Tibial artery (tissue), 4 donors: ENCODE measurements around the gene BIRC6.

ENCODE experiments used
- DNase-seq, 2 donors: peaks; one replicate each; pipeline ENCODE4 v3.0.0-alpha.2; 2019
- H3K27ac ChIP-seq, 2 donors: fragments of 200-600 bp; sonication (generic) in 1 of 2; 1 replicate in 1 of 2; 2 replicates in 1 of 2; pipeline ENCODE4 v1.5.1; 2018 to 2019; ENCODE audit warnings: mild to moderate bottlenecking in 1 of 2
- H3K27me3 ChIP-seq, 2 donors: fragments of 200-600 bp; sonication (generic) in 1 of 2; one replicate each; pipeline versions ENCODE4 v1.5.1 to v1.6.0; 2016 to 2019
- H3K36me3 ChIP-seq, 3 donors: fragments of 200-600 bp; sonication (generic) in 2 of 3; one replicate each; pipeline ENCODE4 v1.5.1; 2016 to 2019; ENCODE audit warnings: mild to moderate bottlenecking in 2 of 3
- H3K4me1 ChIP-seq, 4 donors: fragments of 200-600 bp; sonication (generic) in 2 of 4; 1 replicate in 3 of 4; 2 replicates in 1 of 4; pipeline ENCODE4 v1.5.1; 2016 to 2019
- H3K4me3 ChIP-seq, 2 donors: fragments of 200-600 bp; sonication (generic) in 1 of 2; 1 replicate in 1 of 2; 2 replicates in 1 of 2; pipeline ENCODE4 v1.5.1; 2018 to 2019; ENCODE audit warnings: mild to moderate bottlenecking in 2 of 2
- H3K9me3 ChIP-seq, 3 donors: fragments of 200-600 bp; sonication (generic) in 1 of 3; one replicate each; pipeline ENCODE4 v1.5.1; 2016 to 2019
- intact Hi-C: fragments of 100-400 bp; cut with DNase I; formaldehyde crosslinking; loops from one replicate; pipeline ENCODE4 v1.15.0; 2023; ENCODE audit warnings: low total_unique reads
- TF ChIP-seq, protein P1 (sequence below), 2 experiments: fragments of 200-600 bp in 1 of 2; fragments of 450-650 bp in 1 of 2; IDR thresholded peaks; one replicate each; pipeline ENCODE4 v1.5.1; 2017 to 2019; ENCODE audit warnings: antibody characterized with exemption in 2 of 2, mild to moderate bottlenecking in 1 of 2, moderate library complexity in 1 of 2

The BIRC6 gene

GRCh38 chr2:32484937-32485336, 128.1 kb downstream of the BIRC6 start:
- no peak for DNase-seq
- TF ChIP-seq, protein P1, sequence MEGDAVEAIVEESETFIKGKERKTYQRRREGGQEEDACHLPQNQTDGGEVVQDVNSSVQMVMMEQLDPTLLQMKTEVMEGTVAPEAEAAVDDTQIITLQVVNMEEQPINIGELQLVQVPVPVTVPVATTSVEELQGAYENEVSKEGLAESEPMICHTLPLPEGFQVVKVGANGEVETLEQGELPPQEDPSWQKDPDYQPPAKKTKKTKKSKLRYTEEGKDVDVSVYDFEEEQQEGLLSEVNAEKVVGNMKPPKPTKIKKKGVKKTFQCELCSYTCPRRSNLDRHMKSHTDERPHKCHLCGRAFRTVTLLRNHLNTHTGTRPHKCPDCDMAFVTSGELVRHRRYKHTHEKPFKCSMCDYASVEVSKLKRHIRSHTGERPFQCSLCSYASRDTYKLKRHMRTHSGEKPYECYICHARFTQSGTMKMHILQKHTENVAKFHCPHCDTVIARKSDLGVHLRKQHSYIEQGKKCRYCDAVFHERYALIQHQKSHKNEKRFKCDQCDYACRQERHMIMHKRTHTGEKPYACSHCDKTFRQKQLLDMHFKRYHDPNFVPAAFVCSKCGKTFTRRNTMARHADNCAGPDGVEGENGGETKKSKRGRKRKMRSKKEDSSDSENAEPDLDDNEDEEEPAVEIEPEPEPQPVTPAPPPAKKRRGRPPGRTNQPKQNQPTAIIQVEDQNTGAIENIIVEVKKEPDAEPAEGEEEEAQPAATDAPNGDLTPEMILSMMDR (IDR thresholded peaks at IDR 0.05): no peak
- Histone ChIP-seq H3K4me1 (no peaks in the 10 kb centered on the region), H3K27me3 (no peaks in the 10 kb centered on the region), H3K4me3 (no peak overlapping the region), H3K9me3 (no peaks in the 10 kb centered on the region), H3K27ac (no peak overlapping the region), H3K36me3 (peaks cover 41 to 81% (median 58%) of the 10 kb centered on the region in 3 donors)
- intact Hi-C loops: no loop called here

DNA sequence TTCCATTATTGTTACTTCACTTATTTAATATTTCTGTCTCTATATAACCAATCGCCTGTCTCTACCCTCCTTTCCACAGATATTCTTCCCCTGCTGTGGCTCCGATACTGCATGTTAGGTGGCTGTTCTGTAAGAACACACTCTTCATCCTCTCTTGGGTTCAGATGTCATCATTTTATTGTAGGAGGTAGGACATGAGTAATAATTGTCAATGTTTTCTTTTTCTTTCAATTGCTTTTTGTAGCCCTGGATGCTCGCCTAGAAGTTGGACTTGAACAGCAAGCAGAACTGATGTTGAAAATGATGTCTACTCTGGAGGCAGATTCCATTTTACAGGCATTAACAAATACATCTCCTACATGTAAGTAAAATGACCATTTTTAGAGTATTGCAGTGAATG, 128.6 kb downstream of the BIRC6 start:
- intact Hi-C loops: no loop called here
- Histone ChIP-seq H3K4me3 (no peak overlapping the region), H3K9me3 (no peaks in the 10 kb centered on the region), H3K4me1 (no peaks in the 10 kb centered on the region), H3K27me3 (no peaks in the 10 kb centered on the region), H3K36me3 (peaks cover 42 to 81% (median 63%) of the 10 kb centered on the region in 3 donors), H3K27ac (no peak overlapping the region)
- no peak for DNase-seq
- TF ChIP-seq, protein P1 (IDR thresholded peaks at IDR 0.05): no peak

DNA sequence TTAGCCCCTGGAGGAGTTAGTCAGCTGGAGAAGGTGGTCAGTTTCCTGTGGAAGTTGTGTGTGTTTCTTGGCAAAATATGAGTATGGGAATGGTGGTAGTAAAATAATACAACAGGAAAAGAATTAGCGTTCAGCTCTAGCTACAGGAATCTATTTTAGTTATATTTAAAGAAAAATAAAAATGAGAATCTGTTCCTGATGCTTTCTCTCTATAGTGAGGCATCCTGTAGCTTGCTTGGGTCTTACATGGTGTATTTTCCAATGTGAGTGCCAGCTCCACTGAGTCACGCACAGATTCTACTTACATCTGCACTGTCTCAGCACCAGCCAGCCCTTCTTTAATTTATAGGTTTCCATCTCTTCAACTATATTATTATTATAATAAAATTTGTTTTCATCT, 132.2 kb downstream of the BIRC6 start:
- peaks cover 30 to 54% (median 39%) of the 10 kb centered on the region in 3 donors for H3K36me3 ChIP-seq
- H3K27ac ChIP-seq: no peak overlapping the region
- no peak for DNase-seq
- no peaks in the 10 kb centered on the region for H3K9me3 ChIP-seq
- TF ChIP-seq, protein P1 (IDR thresholded peaks at IDR 0.05): no peak
- intact Hi-C loops: no loop called here
- no peaks in the 10 kb centered on the region for H3K4me1 ChIP-seq
- H3K4me3 ChIP-seq: no peak overlapping the region
- H3K27me3 ChIP-seq: no peaks in the 10 kb centered on the region

GRCh38 chr2:32491346-32491745, 134.5 kb downstream of the BIRC6 start:
- TF ChIP-seq, protein P1 (IDR thresholded peaks at IDR 0.05): no peak
- Histone ChIP-seq H3K27ac (no peak overlapping the region), H3K4me3 (no peak overlapping the region), H3K4me1 (no peaks in the 10 kb centered on the region), H3K9me3 (no peaks in the 10 kb centered on the region), H3K27me3 (no peaks in the 10 kb centered on the region), H3K36me3 (peaks cover 18 to 56% (median 35%) of the 10 kb centered on the region in 3 donors)
- DNase-seq: no peak
- intact Hi-C loops: no loop called here

GRCh38 chr2:32495139-32495538, 138.3 kb downstream of the BIRC6 start:
- DNase-seq: no peak
- TF ChIP-seq, protein P1 (IDR thresholded peaks at IDR 0.05): no peak
- Histone ChIP-seq H3K4me1 (no peaks in the 10 kb centered on the region), H3K36me3 (peaks cover 21 to 54% (median 31%) of the 10 kb centered on the region in 3 donors), H3K9me3 (no peaks in the 10 kb centered on the region), H3K27me3 (no peaks in the 10 kb centered on the region), H3K27ac (no peak overlapping the region), H3K4me3 (no peak overlapping the region)
- intact Hi-C loops: no loop called here

- H3K4me1 ChIP-seq: no peaks in the 10 kb centered on the region
- H3K36me3 ChIP-seq: peaks cover 32 to 57% (median 40%) of the 10 kb centered on the region in 3 donors
- H3K27ac ChIP-seq: no peak overlapping the region
- H3K4me3 ChIP-seq: no peak overlapping the region
- intact Hi-C loops: no loop called here
- no peaks in the 10 kb centered on the region for H3K27me3 ChIP-seq
- no peak for DNase-seq
- TF ChIP-seq, protein P1 (IDR thresholded peaks at IDR 0.05): no peak
- H3K9me3 ChIP-seq: no peaks in the 10 kb centered on the region
These were observed 139.8 kb downstream of the BIRC6 start for GRCh38 chr2:32496662-32497061.
